Neuron (in vitro differentiated cells): ENCODE results near the gene DAD1.

Experiments
- H2AFZ ChIP-seq: one replicate; pipeline ENCODE4 v1.6.1; 2013; ENCODE audit warnings: low read depth, mild to moderate bottlenecking, inconsistent platforms, low read length, moderate library complexity
- H3K27me3 ChIP-seq: one replicate; pipeline ENCODE4 v1.6.1; 2013; ENCODE audit warnings: low read length; ENCODE audit not compliant: insufficient read depth
- H3K36me3 ChIP-seq: one replicate; pipeline ENCODE4 v1.6.1; 2013; ENCODE audit warnings: low read length; ENCODE audit not compliant: insufficient read depth
- H3K4me1 ChIP-seq: one replicate; pipeline ENCODE4 v1.6.1; 2013; ENCODE audit warnings: low read length; ENCODE audit not compliant: insufficient read depth
- H3K4me3 ChIP-seq: 2 replicates; pipeline ENCODE4 v1.5.1; 2013; ENCODE audit warnings: mild to moderate bottlenecking, low read length, moderate library complexity
- H3K9me3 ChIP-seq: one replicate; pipeline ENCODE4 v1.6.1; 2013; ENCODE audit warnings: low read length

DAD1 gene

GRCh38 chr14:22613106-22613695 is 24.2 kb upstream of the DAD1 start:
- peaks cover 4% of the 10 kb centered on the region for H3K9me3 ChIP-seq
- H2AFZ ChIP-seq: no peak overlapping the region
- no peaks in the 10 kb centered on the region for H3K27me3 ChIP-seq
- H3K4me1 ChIP-seq: peaks cover 3% of the 10 kb centered on the region
- H3K4me3 ChIP-seq: no peak overlapping the region
- peaks cover 12% of the 10 kb centered on the region for H3K36me3 ChIP-seq

GRCh38 chr14:22610931-22611330 is 21.9 kb upstream of the DAD1 start:
- Histone ChIP-seq H3K36me3 (peaks cover 16% of the 10 kb centered on the region), H3K4me1 (peaks cover 3% of the 10 kb centered on the region), H3K9me3 (peaks cover 4% of the 10 kb centered on the region), H3K4me3 (no peak overlapping the region), H2AFZ (no peak overlapping the region), H3K27me3 (no peaks in the 10 kb centered on the region)

DNA sequence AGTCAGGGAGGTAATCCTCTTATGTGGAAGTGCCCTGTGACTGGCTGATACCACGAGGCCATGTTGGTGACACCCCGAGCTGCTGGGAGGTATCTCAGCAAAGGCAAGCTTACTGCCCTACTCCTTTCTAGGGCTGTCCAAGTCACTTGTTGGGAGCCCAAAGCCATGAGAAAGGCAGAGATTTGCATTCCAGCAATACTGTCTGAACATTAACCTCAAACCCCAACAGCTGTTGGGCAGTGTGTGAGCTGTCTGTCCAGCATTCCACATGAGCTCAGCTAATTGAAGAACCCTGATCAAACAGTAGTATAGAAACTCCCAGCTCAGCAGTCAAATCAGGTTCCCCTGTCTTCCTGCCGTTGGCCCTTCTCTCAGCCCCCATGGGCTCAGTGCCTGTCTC is 18.3 kb upstream of the DAD1 start:
- Histone ChIP-seq H3K36me3 (peaks cover 28% of the 10 kb centered on the region), H2AFZ (no peak overlapping the region), H3K27me3 (no peaks in the 10 kb centered on the region), H3K9me3 (peaks cover 10% of the 10 kb centered on the region), H3K4me3 (no peak overlapping the region), H3K4me1 (no peaks in the 10 kb centered on the region)

GRCh38 chr14:22606380-22606779 is 17.4 kb upstream of the DAD1 start:
- H3K36me3 ChIP-seq: peaks cover 28% of the 10 kb centered on the region
- H2AFZ ChIP-seq: no peak overlapping the region
- H3K4me3 ChIP-seq: no peak overlapping the region
- no peaks in the 10 kb centered on the region for H3K4me1 ChIP-seq
- H3K27me3 ChIP-seq: no peaks in the 10 kb centered on the region
- H3K9me3 ChIP-seq: peaks cover 10% of the 10 kb centered on the region

- no peak overlapping the region for H2AFZ ChIP-seq
- H3K4me3 ChIP-seq: no peak overlapping the region
- H3K36me3 ChIP-seq: peaks cover 15% of the 10 kb centered on the region
- peaks cover 8% of the 10 kb centered on the region for H3K4me1 ChIP-seq
- no peaks in the 10 kb centered on the region for H3K27me3 ChIP-seq
- peaks cover 6% of the 10 kb centered on the region for H3K9me3 ChIP-seq
Observed at GRCh38 chr14:22602862-22603261, 13.8 kb upstream of the DAD1 start.

- no peak overlapping the region for H2AFZ ChIP-seq
- peaks cover 11% of the 10 kb centered on the region for H3K4me1 ChIP-seq
- H3K4me3 ChIP-seq: no peak overlapping the region
- peaks cover 6% of the 10 kb centered on the region for H3K9me3 ChIP-seq
- H3K36me3 ChIP-seq: peaks cover 15% of the 10 kb centered on the region
- no peaks in the 10 kb centered on the region for H3K27me3 ChIP-seq
Observed at GRCh38 chr14:22601996-22602395, 13.0 kb upstream of the DAD1 start.

GRCh38 chr14:22601456-22601855 is 12.4 kb upstream of the DAD1 start:
- peaks cover 6% of the 10 kb centered on the region for H3K9me3 ChIP-seq
- no peak overlapping the region for H3K4me3 ChIP-seq
- H2AFZ ChIP-seq: no peak overlapping the region

DNA sequence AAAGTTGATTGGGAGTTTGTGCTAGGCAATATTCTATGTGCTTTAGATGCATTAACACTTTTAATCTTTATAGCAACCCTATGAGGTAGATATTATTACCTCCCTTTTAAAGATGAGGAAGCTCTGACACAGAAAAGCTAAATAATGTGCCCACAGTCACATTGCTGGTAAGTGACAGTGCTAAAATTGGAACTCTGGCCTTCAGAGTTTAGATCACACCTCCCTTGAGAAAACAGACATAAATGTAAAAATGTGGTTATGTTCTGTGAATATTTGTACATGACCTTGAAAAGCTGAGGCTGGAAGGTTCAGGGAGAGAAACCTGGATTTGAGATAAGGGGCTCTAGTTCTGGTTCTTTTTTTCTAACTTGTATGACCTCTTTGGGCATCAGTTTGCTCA is 11.0 kb upstream of the DAD1 start:
- H3K4me3 ChIP-seq: no peak overlapping the region
- H2AFZ ChIP-seq: no peak overlapping the region
- peaks cover 10% of the 10 kb centered on the region for H3K36me3 ChIP-seq
- H3K4me1 ChIP-seq: peaks cover 11% of the 10 kb centered on the region
- H3K27me3 ChIP-seq: peaks cover 4% of the 10 kb centered on the region
- H3K9me3 ChIP-seq: peaks cover 6% of the 10 kb centered on the region

More at GRCh38 chr14:22601456-22601855, 12.4 kb upstream of the DAD1 start:
- peaks cover 11% of the 10 kb centered on the region for H3K4me1 ChIP-seq
- H3K27me3 ChIP-seq: no peaks in the 10 kb centered on the region
- peaks cover 15% of the 10 kb centered on the region for H3K36me3 ChIP-seq

GRCh38 chr14:22599349-22599748 is 10.3 kb upstream of the DAD1 start:
- H2AFZ ChIP-seq: no peak overlapping the region
- peaks cover 7% of the 10 kb centered on the region for H3K36me3 ChIP-seq
- H3K4me3 ChIP-seq: peak overlapping the region; percentile 64
- peaks cover 6% of the 10 kb centered on the region for H3K9me3 ChIP-seq
- peaks cover 11% of the 10 kb centered on the region for H3K27me3 ChIP-seq
- peaks cover 11% of the 10 kb centered on the region for H3K4me1 ChIP-seq

DNA sequence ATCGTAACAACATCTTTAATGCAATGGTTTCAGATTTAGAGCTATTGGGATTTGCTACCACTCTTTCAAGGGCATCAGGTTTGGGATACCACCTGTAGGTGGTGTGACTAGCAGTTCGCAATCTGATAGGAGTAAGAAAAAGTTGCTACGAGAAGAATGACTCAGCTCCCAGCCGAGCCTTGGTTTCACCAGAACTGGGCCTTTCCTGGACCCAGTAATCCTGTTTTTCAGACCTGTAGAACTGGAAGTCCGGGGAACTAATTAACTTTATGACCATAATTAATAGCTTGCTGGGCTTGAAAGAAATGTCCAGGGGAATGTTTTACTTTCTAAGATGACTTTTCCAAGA is 9.8 kb upstream of the DAD1 start:
- Histone ChIP-seq H3K9me3 (peaks cover 6% of the 10 kb centered on the region), H3K36me3 (peaks cover 6% of the 10 kb centered on the region), H3K27me3 (peaks cover 16% of the 10 kb centered on the region), H2AFZ (peak overlapping the region; percentile 80), H3K4me1 (peaks cover 11% of the 10 kb centered on the region), H3K4me3 (peak overlapping the region; percentile 64)

DNA sequence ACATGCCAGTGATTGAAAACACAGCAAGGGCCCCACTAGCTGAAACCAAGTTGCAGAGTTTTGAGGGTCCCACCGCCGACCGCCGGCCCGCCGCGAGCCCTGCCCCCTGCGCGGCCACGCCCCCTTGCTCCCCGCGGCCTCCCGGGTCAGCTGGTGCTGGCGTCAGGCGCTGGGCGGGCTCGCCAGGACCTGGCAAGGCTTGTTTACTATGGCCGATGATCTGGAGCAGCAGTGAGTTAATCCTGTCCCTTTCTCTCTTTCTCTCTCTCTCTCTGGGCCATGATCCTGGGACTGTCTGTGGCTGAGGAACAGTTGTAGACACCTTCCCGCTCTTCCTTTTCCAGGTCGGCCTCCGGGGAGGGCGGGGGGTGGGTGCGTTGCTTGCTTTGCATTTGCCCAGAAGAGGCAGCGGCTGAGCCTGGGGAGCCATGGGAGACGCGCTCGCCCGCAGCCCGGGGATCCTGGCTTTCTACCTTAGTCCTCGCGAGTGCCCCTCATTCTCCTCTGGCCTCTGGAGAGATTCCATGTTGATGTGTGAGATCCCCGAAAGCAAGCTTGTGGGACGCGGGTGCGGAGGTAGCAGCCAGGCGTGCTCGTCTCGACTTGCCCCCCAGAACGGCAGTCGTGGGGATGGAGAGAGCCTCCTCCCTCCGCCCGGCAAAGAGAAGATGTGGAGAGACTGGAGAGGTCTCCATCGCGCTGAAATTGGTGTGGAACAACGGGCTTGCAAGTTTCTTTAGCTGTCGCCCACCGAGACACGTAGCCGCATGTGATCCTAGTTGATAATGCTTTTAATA is 9.3 kb upstream of the DAD1 start, which contains the start of gene ABHD4:
ABHD4 (plus strand) TSS at position 202 of the 797 bp plus-strand sequence; CDS start at position 209, 7 bp downstream.
- peaks cover 17% of the 10 kb centered on the region for H3K27me3 ChIP-seq
- peaks cover 3% of the 10 kb centered on the region for H3K9me3 ChIP-seq
- no peaks in the 10 kb centered on the region for H3K36me3 ChIP-seq
- peaks cover 11% of the 10 kb centered on the region for H3K4me1 ChIP-seq
- H3K4me3 ChIP-seq: peak within 1 kb of the TSS; percentile 64
- peak within 1 kb of the TSS; percentile 80 for H2AFZ ChIP-seq

- Histone ChIP-seq H3K4me3 (peak overlapping the region; percentile 64), H3K36me3 (no peaks in the 10 kb centered on the region), H3K27me3 (peaks cover 17% of the 10 kb centered on the region), H3K4me1 (peaks cover 11% of the 10 kb centered on the region), H2AFZ (peak overlapping the region; percentile 80), H3K9me3 (no peaks in the 10 kb centered on the region)
Observed at GRCh38 chr14:22597771-22598098, 8.7 kb upstream of the DAD1 start.

DNA sequence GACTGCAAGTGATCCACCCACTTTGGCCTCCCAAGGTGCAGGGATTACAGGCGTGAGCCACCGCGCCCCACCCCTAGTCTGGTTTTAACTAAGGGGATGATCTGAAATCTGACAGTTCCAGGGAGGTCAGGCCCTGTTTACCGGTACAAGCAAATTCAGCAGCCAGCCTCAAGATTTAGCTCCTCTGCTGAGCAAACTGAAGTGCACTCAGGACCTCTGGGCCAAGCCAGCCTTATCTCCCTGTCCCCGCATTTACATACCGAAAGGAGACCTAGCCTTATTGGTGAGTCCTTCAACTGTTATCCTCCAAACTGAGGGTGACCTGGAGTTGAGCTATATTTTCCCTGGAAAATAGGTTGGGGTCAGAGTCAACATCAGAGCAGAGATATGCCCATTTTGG is 8.2 kb upstream of the DAD1 start:
- Histone ChIP-seq H3K36me3 (no peaks in the 10 kb centered on the region), H3K27me3 (peaks cover 17% of the 10 kb centered on the region), H2AFZ (peak overlapping the region; percentile 80), H3K4me1 (peaks cover 11% of the 10 kb centered on the region), H3K9me3 (no peaks in the 10 kb centered on the region), H3K4me3 (no peak overlapping the region)
